IgD-negative memory B cell (primary cell): ENCODE measurements around the gene EMP1. TPM values are rescaled to one million over a fixed set of nuclear protein-coding genes. Genes with fewer than 3 reads are reported as not detected.

Source experiments
- H3K27ac Mint-ChIP-seq, 3 donors: one replicate each; pipeline ENCODE4 v1.8.0; 2020 to 2022; ENCODE audit warnings: mild to moderate bottlenecking in 3 of 3, mixed read lengths in 3 of 3, moderate library complexity in 1 of 3
- H3K27me3 Mint-ChIP-seq: one replicate; pipeline ENCODE4 v1.8.0; 2021; ENCODE audit warnings: mixed read lengths
- H3K36me3 Mint-ChIP-seq: one replicate; pipeline ENCODE4 v1.8.0; 2020; ENCODE audit warnings: mild to moderate bottlenecking, mixed read lengths
- H3K4me1 Mint-ChIP-seq, 3 donors: one replicate each; pipeline ENCODE4 v1.8.0; 2020 to 2022; ENCODE audit warnings: mixed read lengths in 3 of 3, mild to moderate bottlenecking in 1 of 3
- H3K4me3 Mint-ChIP-seq, 4 donors: one replicate each; pipeline ENCODE4 v1.8.0; 2020 to 2022; ENCODE audit warnings: mild to moderate bottlenecking in 4 of 4, mixed read lengths in 4 of 4, moderate library complexity in 3 of 4
- H3K9me3 Mint-ChIP-seq, 3 donors: one replicate each; pipeline ENCODE4 v1.8.0; 2020 to 2021; ENCODE audit warnings: mixed read lengths in 3 of 3, mild to moderate bottlenecking in 1 of 3
- polyA plus RNA-seq: library from polyadenylated mRNA; unstranded; fragments of 300-500 nt; fragmentation: Illumina TruSeq; gene quantifications from one replicate; pipeline ENCODE4 v1.2.3, GENCODE V29; 2021

EMP1 gene, protein sequence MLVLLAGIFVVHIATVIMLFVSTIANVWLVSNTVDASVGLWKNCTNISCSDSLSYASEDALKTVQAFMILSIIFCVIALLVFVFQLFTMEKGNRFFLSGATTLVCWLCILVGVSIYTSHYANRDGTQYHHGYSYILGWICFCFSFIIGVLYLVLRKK
- polyA plus RNA-seq: not detected

DNA sequence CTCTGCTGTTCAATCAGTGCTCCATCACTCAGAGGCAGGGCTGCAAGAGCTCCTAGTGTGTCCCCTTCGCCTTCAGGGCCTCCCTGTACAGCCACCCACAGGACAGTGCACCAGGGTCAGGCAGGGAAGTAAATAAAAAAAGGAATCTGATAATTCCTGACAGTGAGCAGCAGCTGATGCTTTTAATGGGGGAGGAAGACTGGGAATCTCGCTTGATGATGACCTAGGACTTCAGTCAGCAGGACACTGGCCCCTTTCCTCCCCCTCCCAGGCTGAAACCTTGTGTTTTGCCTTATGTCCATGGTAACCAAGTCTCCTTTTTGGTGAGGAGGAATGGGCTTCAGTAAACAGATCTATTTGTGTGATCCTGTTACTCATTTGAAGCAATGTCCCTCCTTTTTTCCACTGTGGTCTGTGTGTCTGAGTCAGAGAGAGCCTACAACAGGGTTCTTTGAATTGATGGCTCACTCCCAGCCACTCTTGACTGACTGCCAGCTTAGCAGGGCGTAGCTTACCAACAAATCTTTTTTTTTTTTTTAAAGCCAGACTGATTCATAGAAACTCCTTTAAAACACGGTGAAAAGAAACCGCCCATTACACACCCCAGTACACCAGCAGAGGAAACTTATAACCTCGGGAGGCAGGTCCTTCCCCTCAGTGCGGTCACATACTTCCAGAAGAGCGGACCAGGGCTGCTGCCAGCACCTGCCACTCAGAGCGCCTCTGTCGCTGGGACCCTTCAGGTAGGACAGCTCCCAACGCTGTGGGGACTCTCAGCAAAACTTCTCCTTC is at the start of gene EMP1:
Gene EMP1 (plus strand): TSS at position 597 of the 792 bp plus-strand sequence. CDS start 14,785 bp downstream, outside the sequence.
- Mint-ChIP-seq H3K36me3 (no peaks in the 10 kb centered on the region), H3K4me3 (peak within 1 kb of the TSS in 3 of 4 donors; percentile 64 to 91 (median 86)), H3K4me1 (peaks cover 14 to 17% (median 15%) of the 10 kb centered on the region in 3 donors), H3K27me3 (peaks cover 21% of the 10 kb centered on the region), H3K27ac (peak within 1 kb of the TSS in 1 of 3 donors; percentile 75), H3K9me3 (no peaks in the 10 kb centered on the region)

GRCh38 chr12:13147688-13148484 is 48.6 kb upstream of the EMP1 start:
- H3K9me3 Mint-ChIP-seq: peaks cover 0 to under 1% (median 0%) of the 10 kb centered on the region in 3 donors
- H3K4me1 Mint-ChIP-seq: peaks cover 11 to 13% (median 12%) of the 10 kb centered on the region in 3 donors
- H3K36me3 Mint-ChIP-seq: no peaks in the 10 kb centered on the region
- H3K27me3 Mint-ChIP-seq: peaks cover 2% of the 10 kb centered on the region
- H3K27ac Mint-ChIP-seq: no peak overlapping the region
- no peak overlapping the region for H3K4me3 Mint-ChIP-seq

DNA sequence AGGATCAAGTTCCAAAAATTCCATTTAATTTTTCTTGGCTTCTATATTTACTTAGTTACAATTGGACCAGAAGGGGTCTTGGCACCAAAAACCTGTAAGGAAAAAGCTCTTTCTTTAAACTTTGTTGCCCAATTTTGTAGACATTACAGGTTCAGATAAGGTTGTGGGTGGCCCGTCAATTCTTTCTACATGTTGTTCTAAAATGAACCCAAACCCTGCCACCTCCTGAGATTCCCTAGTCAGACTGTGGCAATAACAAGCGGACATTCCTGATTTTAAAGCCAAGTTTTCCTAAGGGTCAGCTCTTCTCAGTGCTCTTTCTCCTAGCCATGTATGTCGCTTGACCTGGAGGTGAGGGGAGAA is 48.1 kb upstream of the EMP1 start:
- Mint-ChIP-seq H3K27me3 (peaks cover 3% of the 10 kb centered on the region), H3K27ac (no peak overlapping the region), H3K9me3 (no peaks in the 10 kb centered on the region), H3K4me3 (no peak overlapping the region), H3K4me1 (peaks cover 11 to 13% (median 12%) of the 10 kb centered on the region in 3 donors), H3K36me3 (no peaks in the 10 kb centered on the region)

GRCh38 chr12:13149411-13149810 is 47.1 kb upstream of the EMP1 start:
- H3K27ac Mint-ChIP-seq: no peak overlapping the region
- no peaks in the 10 kb centered on the region for H3K9me3 Mint-ChIP-seq
- H3K4me3 Mint-ChIP-seq: no peak overlapping the region
- H3K36me3 Mint-ChIP-seq: no peaks in the 10 kb centered on the region
- H3K27me3 Mint-ChIP-seq: peaks cover 7% of the 10 kb centered on the region
- peaks cover 12 to 16% (median 15%) of the 10 kb centered on the region in 3 donors for H3K4me1 Mint-ChIP-seq

- Mint-ChIP-seq H3K27me3 (peaks cover 7% of the 10 kb centered on the region), H3K9me3 (no peaks in the 10 kb centered on the region), H3K4me1 (peaks cover 12 to 17% (median 15%) of the 10 kb centered on the region in 3 donors), H3K4me3 (no peak overlapping the region), H3K27ac (no peak overlapping the region), H3K36me3 (no peaks in the 10 kb centered on the region)
Measured at GRCh38 chr12:13152281-13152680, 44.2 kb upstream of the EMP1 start.

DNA sequence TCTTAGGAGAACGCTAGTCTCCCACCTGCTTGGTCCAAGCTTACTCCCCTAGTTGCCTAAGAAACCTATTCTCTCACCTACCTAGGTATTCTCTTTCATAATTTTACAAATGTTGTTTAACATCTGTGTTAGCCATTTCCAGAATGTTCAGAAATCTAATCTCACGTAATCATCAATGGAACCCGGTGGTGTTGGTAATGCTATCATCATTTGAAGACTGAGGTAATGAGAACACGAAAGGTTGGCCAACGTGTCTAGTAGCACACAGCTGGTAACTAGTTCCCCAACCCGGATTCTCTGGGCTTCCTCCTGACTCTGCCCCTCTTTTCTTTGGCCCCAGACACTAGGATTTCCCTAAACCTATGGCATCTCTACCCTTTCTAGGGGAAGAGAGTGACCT is 43.8 kb upstream of the EMP1 start:
- Mint-ChIP-seq H3K36me3 (no peaks in the 10 kb centered on the region), H3K4me3 (no peak overlapping the region), H3K27ac (no peak overlapping the region), H3K4me1 (peaks cover 12 to 18% (median 15%) of the 10 kb centered on the region in 3 donors), H3K9me3 (no peaks in the 10 kb centered on the region), H3K27me3 (peaks cover 7% of the 10 kb centered on the region)

- no peaks in the 10 kb centered on the region for H3K9me3 Mint-ChIP-seq
- no peak overlapping the region for H3K27ac Mint-ChIP-seq
- no peak overlapping the region for H3K4me3 Mint-ChIP-seq
- peaks cover 12 to 21% (median 15%) of the 10 kb centered on the region in 3 donors for H3K4me1 Mint-ChIP-seq
- peaks cover 7% of the 10 kb centered on the region for H3K27me3 Mint-ChIP-seq
- H3K36me3 Mint-ChIP-seq: no peaks in the 10 kb centered on the region
Measured at GRCh38 chr12:13153180-13153579, 43.3 kb upstream of the EMP1 start.

DNA sequence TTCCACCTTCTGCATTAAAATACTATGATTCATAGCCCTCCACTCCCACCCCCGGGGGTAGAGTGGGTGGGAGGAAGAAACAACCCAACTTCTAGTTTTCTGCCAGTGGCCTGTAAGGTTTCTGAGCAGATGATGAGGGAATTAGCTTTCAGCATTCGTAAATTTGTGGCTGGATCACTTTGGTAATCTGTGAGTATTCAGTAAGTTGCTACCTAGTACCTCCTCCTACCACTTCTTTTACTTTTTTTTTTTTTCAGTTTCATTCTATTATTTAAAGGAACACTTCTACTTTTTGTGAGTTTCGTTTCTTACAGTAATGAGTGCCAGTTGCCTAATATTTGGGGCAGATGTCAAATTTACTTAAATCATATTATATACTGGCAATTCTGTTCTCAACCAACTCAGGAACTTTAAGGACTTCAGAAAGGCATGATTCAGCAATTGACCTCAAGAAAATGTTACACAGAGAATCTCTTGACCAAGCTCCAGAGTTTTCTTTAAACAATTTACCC is 42.4 kb upstream of the EMP1 start:
- H3K36me3 Mint-ChIP-seq: no peaks in the 10 kb centered on the region
- H3K4me3 Mint-ChIP-seq: no peak overlapping the region
- peaks cover 12 to 21% (median 15%) of the 10 kb centered on the region in 3 donors for H3K4me1 Mint-ChIP-seq
- H3K9me3 Mint-ChIP-seq: no peaks in the 10 kb centered on the region
- no peak overlapping the region for H3K27ac Mint-ChIP-seq
- peaks cover 7% of the 10 kb centered on the region for H3K27me3 Mint-ChIP-seq

GRCh38 chr12:13154831-13155230 is 41.7 kb upstream of the EMP1 start:
- Mint-ChIP-seq H3K4me1 (peaks cover 12 to 21% (median 15%) of the 10 kb centered on the region in 3 donors), H3K9me3 (no peaks in the 10 kb centered on the region), H3K27ac (no peak overlapping the region), H3K27me3 (peaks cover 6% of the 10 kb centered on the region), H3K4me3 (no peak overlapping the region), H3K36me3 (no peaks in the 10 kb centered on the region)

DNA sequence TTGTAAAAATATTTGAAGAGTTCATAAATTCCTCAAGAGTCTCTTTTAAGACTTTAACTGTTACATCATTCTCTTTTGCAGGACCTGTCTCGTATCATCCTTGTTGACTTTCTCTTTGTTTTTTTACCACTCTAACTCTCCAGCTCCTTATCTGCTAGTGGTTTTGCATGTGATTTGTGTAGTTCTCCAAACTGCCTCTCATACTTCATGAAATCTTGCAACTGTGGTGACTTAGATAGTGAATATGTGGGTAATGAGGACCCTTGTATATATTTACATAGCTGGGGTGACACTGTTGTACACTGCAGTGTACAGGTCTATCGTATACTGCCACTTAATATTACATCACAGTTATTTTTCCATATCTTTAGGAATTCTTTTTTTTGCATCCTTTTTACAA is 40.2 kb upstream of the EMP1 start:
- Mint-ChIP-seq H3K4me1 (peaks cover 12 to 21% (median 15%) of the 10 kb centered on the region in 3 donors), H3K36me3 (no peaks in the 10 kb centered on the region), H3K4me3 (peak overlapping the region in 1 of 4 donors; percentile 14), H3K27ac (no peak overlapping the region), H3K27me3 (peaks cover 12% of the 10 kb centered on the region), H3K9me3 (no peaks in the 10 kb centered on the region)

DNA sequence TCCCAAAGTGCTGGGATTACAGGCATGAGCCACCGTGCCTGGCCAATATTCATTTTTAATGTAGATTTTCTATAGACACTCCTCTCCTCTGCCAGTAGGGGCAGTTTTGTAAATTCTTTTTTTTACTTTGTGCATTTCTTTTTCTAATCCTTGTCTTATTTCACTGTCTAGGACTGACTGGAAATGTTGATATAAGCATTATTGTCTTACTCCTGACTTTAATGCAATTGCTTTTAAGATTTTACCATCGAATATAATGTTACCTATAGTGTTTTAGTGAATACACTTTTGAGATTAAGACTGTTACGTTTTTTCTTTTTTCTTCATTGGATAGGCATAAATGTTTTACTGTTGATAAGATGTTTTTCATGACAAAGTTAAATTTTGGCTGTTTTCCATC is 35.4 kb upstream of the EMP1 start:
- Mint-ChIP-seq H3K4me3 (no peak overlapping the region), H3K27me3 (peaks cover 7% of the 10 kb centered on the region), H3K4me1 (peaks cover 3 to 9% (median 7%) of the 10 kb centered on the region in 3 donors), H3K36me3 (peaks cover 3% of the 10 kb centered on the region), H3K9me3 (no peaks in the 10 kb centered on the region), H3K27ac (no peak overlapping the region)

GRCh38 chr12:13162904-13163303 is 33.6 kb upstream of the EMP1 start:
- peaks cover 1 to 7% (median 3%) of the 10 kb centered on the region in 3 donors for H3K4me1 Mint-ChIP-seq
- H3K27ac Mint-ChIP-seq: no peak overlapping the region
- H3K27me3 Mint-ChIP-seq: peaks cover 10% of the 10 kb centered on the region
- no peak overlapping the region for H3K4me3 Mint-ChIP-seq
- H3K9me3 Mint-ChIP-seq: peaks cover 0 to 3% (median 0%) of the 10 kb centered on the region in 3 donors
- peaks cover 3% of the 10 kb centered on the region for H3K36me3 Mint-ChIP-seq

GRCh38 chr12:13163868-13164635 is 32.5 kb upstream of the EMP1 start:
- H3K4me1 Mint-ChIP-seq: peaks cover 0 to 7% (median 3%) of the 10 kb centered on the region in 3 donors
- H3K27ac Mint-ChIP-seq: no peak overlapping the region
- peaks cover 0 to 8% (median 0%) of the 10 kb centered on the region in 3 donors for H3K9me3 Mint-ChIP-seq
- peaks cover 3% of the 10 kb centered on the region for H3K36me3 Mint-ChIP-seq
- H3K27me3 Mint-ChIP-seq: peaks cover 13% of the 10 kb centered on the region
- H3K4me3 Mint-ChIP-seq: no peak overlapping the region

- peaks cover 5% of the 10 kb centered on the region for H3K36me3 Mint-ChIP-seq
- H3K27ac Mint-ChIP-seq: no peak overlapping the region
- H3K9me3 Mint-ChIP-seq: peaks cover 0 to 8% (median 0%) of the 10 kb centered on the region in 3 donors
- H3K4me3 Mint-ChIP-seq: no peak overlapping the region
- H3K4me1 Mint-ChIP-seq: peaks cover under 1 to 7% (median 3%) of the 10 kb centered on the region in 3 donors
- H3K27me3 Mint-ChIP-seq: peaks cover 16% of the 10 kb centered on the region
Measured at GRCh38 chr12:13164921-13165616, 31.5 kb upstream of the EMP1 start.
